ENCODE results near the gene PITPNB.

PITPNB gene

GRCh38 chr22:27912101-27912500, 7.0 kb downstream of the PITPNB start:
- DNase-seq (ENCODE audit: low read depth): no peak
- in situ Hi-C loops (cut with HindIII; ENCODE audit: low sequenced_read_pairs): no loop called here
- TF ChIP-seq CTCF (IDR thresholded peaks at IDR 0.05; ENCODE audit: low read depth, low read length, missing control alignments): no peak
- no peak overlapping the region for H3K4me3 ChIP-seq (ENCODE audit: low read depth, low read length)

DNA sequence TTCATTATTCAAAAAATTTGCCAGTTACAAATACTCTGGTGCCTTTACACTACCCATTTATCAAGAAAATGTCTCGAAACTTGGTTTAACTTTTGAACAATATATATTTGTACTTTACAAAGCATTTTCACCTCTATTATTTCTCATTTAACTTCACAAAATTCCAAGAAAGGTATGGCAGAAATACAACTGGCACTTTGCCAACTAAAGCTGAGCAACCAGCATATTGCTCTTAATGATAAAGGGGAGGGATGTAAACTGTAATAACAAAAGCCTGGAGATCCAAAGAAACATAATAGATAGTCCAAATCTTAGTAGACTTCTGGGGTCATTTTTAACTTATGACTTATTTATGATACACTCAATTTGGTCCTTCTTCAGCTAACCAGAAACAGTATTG, 7.7 kb downstream of the PITPNB start:
- in situ Hi-C loops (cut with HindIII; ENCODE audit: low sequenced_read_pairs): no loop called here
- H3K4me3 ChIP-seq (ENCODE audit: low read depth, low read length): no peak overlapping the region
- TF ChIP-seq CTCF (IDR thresholded peaks at IDR 0.05; ENCODE audit: low read depth, low read length, missing control alignments): no peak
- no peak for DNase-seq (ENCODE audit: low read depth)

DNA sequence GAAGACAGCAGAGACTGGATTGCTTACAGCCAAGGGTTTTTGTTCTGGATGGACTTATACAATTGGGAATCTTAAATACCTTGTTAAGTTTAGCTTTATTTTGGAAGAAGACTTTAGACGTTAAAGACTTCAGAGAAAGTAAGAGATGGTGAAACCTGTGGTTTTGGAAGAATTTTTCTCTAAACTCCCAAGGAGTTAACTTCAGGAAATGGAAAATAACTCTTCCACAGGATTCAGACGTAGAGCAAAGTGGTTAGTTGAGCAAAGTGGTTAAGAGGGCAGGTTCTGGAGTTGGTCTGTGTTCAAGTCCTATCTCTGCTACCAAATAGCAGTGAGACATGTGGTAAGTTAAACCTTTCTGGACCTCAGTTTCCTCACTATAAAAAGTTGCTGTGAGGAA, 12.8 kb downstream of the PITPNB start:
- no peak overlapping the region for H3K4me3 ChIP-seq (ENCODE audit: low read depth, low read length)
- in situ Hi-C loops (cut with HindIII; ENCODE audit: low sequenced_read_pairs): no loop called here
- no peak for TF ChIP-seq CTCF (IDR thresholded peaks at IDR 0.05; ENCODE audit: low read depth, low read length, missing control alignments)
- no peak for DNase-seq (ENCODE audit: low read depth)

DNA sequence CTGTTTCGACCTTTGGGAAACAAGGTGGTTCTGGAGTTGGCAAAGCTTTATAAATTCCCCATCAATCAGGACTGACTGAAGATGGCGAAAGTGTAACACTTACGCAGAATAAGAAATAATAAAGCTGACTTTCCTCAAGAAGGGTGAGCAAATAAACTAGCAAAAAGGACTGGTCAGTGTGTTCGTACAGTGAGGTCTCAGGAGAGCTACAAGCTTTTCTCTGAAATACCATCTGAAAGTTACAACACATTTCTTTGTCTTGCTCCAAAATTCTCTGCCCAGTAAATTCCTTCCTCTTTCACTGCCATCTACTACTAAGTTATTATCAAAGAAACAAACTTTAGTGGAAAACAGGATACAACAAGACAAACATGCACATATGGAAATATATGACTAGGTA, 13.4 kb downstream of the PITPNB start:
- TF ChIP-seq CTCF (IDR thresholded peaks at IDR 0.05; ENCODE audit: low read depth, low read length, missing control alignments): no peak
- in situ Hi-C loops (cut with HindIII; ENCODE audit: low sequenced_read_pairs): no loop called here
- no peak for DNase-seq (ENCODE audit: low read depth)
- no peak overlapping the region for H3K4me3 ChIP-seq (ENCODE audit: low read depth, low read length)

DNA sequence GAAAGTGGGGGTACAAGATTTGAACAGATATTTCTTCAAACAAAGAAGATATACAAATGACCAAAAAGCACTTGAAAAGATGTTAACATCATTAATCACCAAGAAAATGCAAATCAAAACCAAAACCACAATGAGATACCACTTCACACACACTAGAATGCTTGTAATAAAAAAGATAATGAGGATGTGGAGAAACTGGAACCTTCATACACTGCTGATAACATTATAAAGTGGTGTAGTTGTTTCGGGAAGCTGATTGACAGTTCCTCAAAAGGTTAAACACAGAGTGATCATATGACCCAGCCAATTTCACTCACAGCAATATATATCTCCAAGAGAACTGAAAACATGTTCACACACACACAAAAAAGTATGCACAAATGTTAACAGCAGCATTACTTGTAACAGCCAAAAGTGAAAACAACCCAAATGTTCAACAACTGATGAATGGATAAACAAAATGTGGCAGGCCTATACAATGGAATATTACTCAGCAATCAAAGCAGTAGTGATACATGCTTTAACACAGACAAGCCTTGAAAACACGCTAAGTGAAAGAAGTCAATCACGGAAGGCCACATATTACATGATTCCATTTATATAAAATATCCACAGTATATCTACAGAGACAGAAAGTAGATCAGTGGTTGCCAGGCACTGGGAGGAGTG, 15.1 kb downstream of the PITPNB start:
- no peak for TF ChIP-seq CTCF (IDR thresholded peaks at IDR 0.05; ENCODE audit: low read depth, low read length, missing control alignments)
- in situ Hi-C loops (cut with HindIII; ENCODE audit: low sequenced_read_pairs): no loop called here
- no peak overlapping the region for H3K4me3 ChIP-seq (ENCODE audit: low read depth, low read length)
- no peak for DNase-seq (ENCODE audit: low read depth)

GRCh38 chr22:27900153-27900552, 18.9 kb downstream of the PITPNB start:
- H3K4me3 ChIP-seq (ENCODE audit: low read depth, low read length): no peak overlapping the region
- TF ChIP-seq CTCF (IDR thresholded peaks at IDR 0.05; ENCODE audit: low read depth, low read length, missing control alignments): no peak
- in situ Hi-C loops (cut with HindIII; ENCODE audit: low sequenced_read_pairs): no loop called here
- DNase-seq (ENCODE audit: low read depth): no peak

All from astrocyte of the cerebellum (primary cell).